Subcutaneous adipose tissue (tissue), 4 donors: ENCODE results near the gene OAS2. TPM values are rescaled to one million over a fixed set of nuclear protein-coding genes. Genes with fewer than 3 reads are reported as not detected.

Experiments
- CTCF ChIP-seq: fragments of 450-650 bp; IDR thresholded peaks from one replicate; pipeline ENCODE4 v1.5.1; 2016; ENCODE audit warnings: low read depth, mild to moderate bottlenecking, control low read depth, antibody characterized with exemption, moderate library complexity
- total RNA-seq, 4 donors: library from RNA; depleted of rRNA; stranded (reverse); fragments of >200 nt; gene quantifications; one replicate each; pipeline ENCODE4 v1.1.0, GENCODE V29; 2016

The OAS2 gene
- total RNA-seq, 4 donors from 2014 or later, result 9.5 to 19.7 (median 12.3) TPM

- no peak for TF ChIP-seq CTCF
Observed at GRCh38 chr12:113006641-113007040, 28.3 kb downstream of the OAS2 start.

GRCh38 chr12:113007166-113007565 is 28.8 kb downstream of the OAS2 start:
- TF ChIP-seq CTCF, result no peak

GRCh38 chr12:113010701-113011100 is 32.4 kb downstream of the OAS2 start:
- TF ChIP-seq CTCF, result no peak

- no peak for TF ChIP-seq CTCF
Observed at GRCh38 chr12:113014565-113014964, 36.2 kb downstream of the OAS2 start.

GRCh38 chr12:113016796-113017195 is 38.5 kb downstream of the OAS2 start:
- no peak for TF ChIP-seq CTCF

- no peak for TF ChIP-seq CTCF
Observed at GRCh38 chr12:113019025-113019424, 40.7 kb downstream of the OAS2 start.

GRCh38 chr12:113021500-113021899 is 43.2 kb downstream of the OAS2 start:
- TF ChIP-seq CTCF, result no peak
